Chondrocyte (in vitro differentiated cells): ENCODE results near the gene NLRP9. TPM values are rescaled to one million over a fixed set of nuclear protein-coding genes. Genes with fewer than 3 reads are reported as not detected.
"Not testable (repeated sequence)": the region's sequence is repeated elsewhere in the genome, so short reads cannot be mapped to it uniquely, and the experiment has no call there.

Experiments used
- DNase-seq: peaks from one replicate; pipeline ENCODE4 v3.0.0; 2021; ENCODE audit warnings: mixed read lengths, low spot score
- H3K27ac Mint-ChIP-seq: one replicate; pipeline ENCODE4 v1.8.0; 2021; ENCODE audit warnings: mild to moderate bottlenecking, moderate library complexity, mixed read lengths; ENCODE audit not compliant: unreplicated experiment
- H3K27me3 Mint-ChIP-seq: 2 replicates; pipeline ENCODE4 v1.8.0; 2021; ENCODE audit warnings: low read depth, mixed read lengths
- H3K36me3 Mint-ChIP-seq: 2 replicates; pipeline ENCODE4 v1.8.0; 2021; ENCODE audit warnings: low read depth, mixed read lengths
- H3K4me1 Mint-ChIP-seq: 2 replicates; pipeline ENCODE4 v1.8.0; 2021; ENCODE audit warnings: low read depth, mild to moderate bottlenecking, mixed read lengths
- H3K4me3 Mint-ChIP-seq: one replicate; pipeline ENCODE4 v1.8.0; 2021; ENCODE audit warnings: mild to moderate bottlenecking, moderate library complexity, mixed read lengths; ENCODE audit not compliant: unreplicated experiment
- H3K9me3 Mint-ChIP-seq: 2 replicates; pipeline ENCODE4 v1.8.0; 2021; ENCODE audit warnings: low read depth, mixed read lengths
- long read RNA-seq: library from polyadenylated mRNA; stranded (forward); transcript quantifications from one replicate; pipeline ENCODE4 v2.0.0, GENCODE V29; 2021
- total RNA-seq: library from RNA; stranded (reverse); gene quantifications from 3 replicates; pipeline ENCODE4 v1.2.1, GENCODE V29; 2021
- TF ChIP-seq, protein P1 (sequence below): fragments of 200-600 bp; sonication (generic); IDR thresholded peaks from 2 replicates; pipeline ENCODE4 v1.5.0; 2021; ENCODE audit warnings: antibody characterized with exemption, mild to moderate bottlenecking, moderate library complexity

The NLRP9 gene
- not detected in 3 replicates for total RNA-seq
- long read RNA-seq: 0 reads

DNA sequence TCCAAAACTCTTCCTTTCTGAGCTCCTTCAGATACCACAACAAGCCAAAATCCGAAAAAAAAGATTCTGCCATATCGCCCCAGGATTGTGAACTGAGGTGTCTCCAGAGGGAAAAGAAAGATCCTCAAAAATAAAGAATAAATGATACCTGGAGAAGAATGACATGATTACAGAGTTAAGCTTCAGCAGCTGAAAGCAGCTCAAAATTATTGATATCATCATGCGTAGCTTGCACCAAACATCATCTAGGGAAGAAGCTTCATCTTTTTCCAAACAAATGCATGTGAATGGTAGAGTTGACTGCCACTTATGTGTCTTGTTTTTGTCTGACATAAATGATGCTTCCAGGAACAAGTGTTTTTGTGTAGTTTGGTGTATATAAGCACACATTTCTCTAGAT is at the start of gene NLRP9:
TSS of gene NLRP9 (minus strand) at position 101 of the 400 bp plus-strand sequence. CDS start at position 73, 28 bp downstream.
- Mint-ChIP-seq H3K4me3 (no peak within 1 kb of the TSS), H3K27me3 (no peaks in the 10 kb centered on the region), H3K36me3 (no peaks in the 10 kb centered on the region), H3K9me3 (peaks cover 8% of the 10 kb centered on the region), H3K4me1 (no peaks in the 10 kb centered on the region), H3K27ac (no peak within 1 kb of the TSS)
- no peak for DNase-seq
- TF ChIP-seq, protein P1, sequence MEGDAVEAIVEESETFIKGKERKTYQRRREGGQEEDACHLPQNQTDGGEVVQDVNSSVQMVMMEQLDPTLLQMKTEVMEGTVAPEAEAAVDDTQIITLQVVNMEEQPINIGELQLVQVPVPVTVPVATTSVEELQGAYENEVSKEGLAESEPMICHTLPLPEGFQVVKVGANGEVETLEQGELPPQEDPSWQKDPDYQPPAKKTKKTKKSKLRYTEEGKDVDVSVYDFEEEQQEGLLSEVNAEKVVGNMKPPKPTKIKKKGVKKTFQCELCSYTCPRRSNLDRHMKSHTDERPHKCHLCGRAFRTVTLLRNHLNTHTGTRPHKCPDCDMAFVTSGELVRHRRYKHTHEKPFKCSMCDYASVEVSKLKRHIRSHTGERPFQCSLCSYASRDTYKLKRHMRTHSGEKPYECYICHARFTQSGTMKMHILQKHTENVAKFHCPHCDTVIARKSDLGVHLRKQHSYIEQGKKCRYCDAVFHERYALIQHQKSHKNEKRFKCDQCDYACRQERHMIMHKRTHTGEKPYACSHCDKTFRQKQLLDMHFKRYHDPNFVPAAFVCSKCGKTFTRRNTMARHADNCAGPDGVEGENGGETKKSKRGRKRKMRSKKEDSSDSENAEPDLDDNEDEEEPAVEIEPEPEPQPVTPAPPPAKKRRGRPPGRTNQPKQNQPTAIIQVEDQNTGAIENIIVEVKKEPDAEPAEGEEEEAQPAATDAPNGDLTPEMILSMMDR: no peak

DNA sequence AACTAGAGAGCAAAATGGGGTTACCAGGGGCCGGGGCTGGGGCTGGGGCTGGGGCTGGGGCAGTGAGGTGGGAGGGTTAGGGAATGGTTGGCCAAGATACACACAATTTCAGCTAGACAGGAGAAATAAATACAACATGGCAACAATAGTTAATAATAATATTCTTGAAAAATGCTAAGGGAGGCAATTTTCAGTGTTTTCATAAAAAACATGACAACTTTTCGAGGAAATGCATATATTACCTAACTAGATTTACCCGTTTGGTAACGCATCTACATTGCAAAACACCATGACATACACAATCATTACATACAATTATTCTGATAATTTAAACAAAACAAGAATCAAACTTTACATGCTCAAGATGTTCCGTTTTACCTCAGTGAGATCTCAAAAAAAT is 42.9 kb upstream of the NLRP9 start:
- Mint-ChIP-seq H3K4me3 (no peak overlapping the region), H3K9me3 (peaks cover 29% of the 10 kb centered on the region), H3K36me3 (no peaks in the 10 kb centered on the region), H3K4me1 (no peaks in the 10 kb centered on the region), H3K27me3 (no peaks in the 10 kb centered on the region), H3K27ac (no peak overlapping the region)
- DNase-seq: no peak
- TF ChIP-seq, protein P1: no peak

DNA sequence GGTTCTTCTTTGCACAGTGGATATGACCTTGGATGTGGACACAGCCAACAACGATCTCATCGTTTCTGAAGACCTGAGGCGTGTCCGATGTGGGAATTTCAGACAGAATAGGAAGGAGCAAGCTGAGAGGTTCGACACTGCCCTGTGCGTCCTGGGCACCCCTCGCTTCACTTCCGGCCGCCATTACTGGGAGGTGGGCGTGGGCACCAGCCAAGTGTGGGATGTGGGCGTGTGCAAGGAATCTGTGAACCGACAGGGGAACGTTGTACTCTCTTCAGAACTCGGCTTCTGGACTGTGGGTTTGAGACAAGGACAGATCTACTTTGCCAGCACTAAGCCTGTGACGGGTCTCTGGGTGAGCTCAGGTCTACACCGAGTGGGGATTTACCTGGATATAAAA is 40.1 kb upstream of the NLRP9 start:
- H3K4me3 Mint-ChIP-seq: no peak overlapping the region
- H3K36me3 Mint-ChIP-seq: no peaks in the 10 kb centered on the region
- no peaks in the 10 kb centered on the region for H3K4me1 Mint-ChIP-seq
- peaks cover 32% of the 10 kb centered on the region for H3K9me3 Mint-ChIP-seq
- no peaks in the 10 kb centered on the region for H3K27me3 Mint-ChIP-seq
- H3K27ac Mint-ChIP-seq: no peak overlapping the region
- TF ChIP-seq, protein P1: no peak
- DNase-seq: no peak

DNA sequence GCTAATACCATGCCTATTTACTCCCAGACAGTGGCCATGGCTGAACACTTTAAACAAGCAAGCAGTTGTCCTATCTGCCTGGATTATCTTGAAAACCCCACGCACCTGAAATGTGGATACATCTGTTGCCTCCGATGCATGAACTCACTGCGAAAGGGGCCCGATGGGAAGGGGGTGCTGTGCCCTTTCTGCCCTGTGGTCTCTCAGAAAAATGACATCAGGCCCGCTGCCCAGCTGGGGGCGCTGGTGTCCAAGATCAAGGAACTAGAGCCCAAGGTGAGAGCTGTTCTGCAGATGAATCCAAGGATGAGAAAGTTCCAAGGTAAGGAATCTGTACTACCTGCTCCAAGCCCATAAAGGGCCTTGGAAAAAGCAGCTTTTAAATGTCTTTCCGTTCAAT is 39.3 kb upstream of the NLRP9 start:
- Mint-ChIP-seq H3K27ac (no peak overlapping the region), H3K27me3 (no peaks in the 10 kb centered on the region), H3K4me3 (no peak overlapping the region), H3K9me3 (peaks cover 28% of the 10 kb centered on the region), H3K4me1 (no peaks in the 10 kb centered on the region), H3K36me3 (no peaks in the 10 kb centered on the region)
- DNase-seq: no peak
- TF ChIP-seq, protein P1: no peak

DNA sequence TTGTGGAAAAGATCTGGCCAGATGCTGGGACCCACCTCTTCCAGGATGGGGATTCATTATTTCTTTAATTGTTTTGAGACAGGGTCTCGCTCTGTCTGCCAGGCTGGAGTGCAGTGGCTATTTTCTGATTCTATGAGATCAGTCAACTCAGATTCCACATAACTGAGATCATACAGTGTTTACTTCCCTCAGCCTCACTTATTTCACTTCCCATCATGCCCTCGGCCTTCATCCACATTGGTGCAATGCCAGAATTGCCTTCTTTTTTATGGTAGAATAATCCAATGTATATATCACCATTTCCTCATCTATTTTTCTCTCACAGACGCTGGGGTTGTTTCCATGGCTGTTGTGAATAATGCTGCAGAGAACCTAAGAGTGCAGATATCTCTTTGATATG is 31.4 kb upstream of the NLRP9 start:
- not testable (repeated sequence) for H3K27me3 Mint-ChIP-seq, H3K4me1 Mint-ChIP-seq, DNase-seq, H3K4me3 Mint-ChIP-seq, H3K36me3 Mint-ChIP-seq, H3K27ac Mint-ChIP-seq
- H3K9me3 Mint-ChIP-seq: peaks cover 13% of the 10 kb centered on the region

DNA sequence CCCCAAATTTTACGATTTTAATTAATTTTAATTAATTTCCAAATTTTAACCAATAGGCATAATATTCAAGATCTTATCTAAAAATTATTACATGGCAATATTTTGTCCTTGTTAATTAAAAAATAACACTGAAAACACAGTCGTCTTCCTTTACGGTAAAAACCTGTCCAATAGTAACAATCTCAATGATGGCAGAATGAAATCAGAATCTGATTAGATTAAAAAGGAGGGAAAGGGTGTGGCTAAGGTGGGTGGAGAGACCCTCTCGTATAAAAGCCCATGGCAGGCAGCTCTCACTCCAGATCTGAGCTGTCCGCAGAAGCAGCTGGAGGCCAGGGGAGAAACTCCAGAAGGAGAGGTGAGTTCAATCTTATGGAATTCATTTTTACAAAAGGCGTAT is 30.6 kb upstream of the NLRP9 start, which contains the start of gene RFPL4AL1:
TSS of gene RFPL4AL1 (plus strand) at position 301 of the 400 bp plus-strand sequence. CDS start 2,687 bp downstream, outside the sequence.
- H3K27me3 Mint-ChIP-seq, H3K4me3 Mint-ChIP-seq, H3K27ac Mint-ChIP-seq, H3K36me3 Mint-ChIP-seq, DNase-seq, H3K4me1 Mint-ChIP-seq: not testable (repeated sequence)
- H3K9me3 Mint-ChIP-seq: peaks cover 11% of the 10 kb centered on the region
